GM19043 (cell line): ENCODE results near the gene ACOX1.
A peak's percentile ranks its signal among the peaks of the same experiment; 100 is the strongest.

Source experiments
- ATAC-seq: cut with Tn5 transposase; IDR thresholded peaks from one replicate; pipeline ENCODE4 v1.9.1; 2021; ENCODE audit warnings: low read depth; ENCODE audit not compliant: unreplicated experiment

ACOX1 gene

GRCh38 chr17:75913537-75914210 lies 65.3 kb downstream of the ACOX1 start:
- ATAC-seq: no peak

DNA sequence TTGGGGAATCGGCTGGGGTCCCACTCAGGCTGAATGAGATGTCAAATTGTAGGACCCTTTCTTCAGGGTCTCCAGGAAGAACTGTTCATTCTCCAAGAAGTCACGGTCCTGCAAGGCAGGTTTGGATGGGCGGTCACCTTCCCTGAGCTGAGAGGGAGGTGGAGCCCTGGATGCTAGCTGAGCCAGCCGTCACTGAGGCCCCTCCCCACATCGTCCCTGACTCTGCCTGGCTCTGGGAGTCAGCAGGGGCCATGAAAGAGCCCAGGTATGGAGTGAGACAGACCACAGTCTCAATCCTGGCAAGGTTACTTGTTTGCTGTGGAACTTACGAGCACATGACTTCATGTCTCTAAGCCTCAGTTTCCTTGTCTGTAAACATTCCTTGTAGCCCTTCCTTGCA lies 68.3 kb downstream of the ACOX1 start:
- no peak for ATAC-seq

- no peak for ATAC-seq
Measured at GRCh38 chr17:75909812-75910274, 69.1 kb downstream of the ACOX1 start.

DNA sequence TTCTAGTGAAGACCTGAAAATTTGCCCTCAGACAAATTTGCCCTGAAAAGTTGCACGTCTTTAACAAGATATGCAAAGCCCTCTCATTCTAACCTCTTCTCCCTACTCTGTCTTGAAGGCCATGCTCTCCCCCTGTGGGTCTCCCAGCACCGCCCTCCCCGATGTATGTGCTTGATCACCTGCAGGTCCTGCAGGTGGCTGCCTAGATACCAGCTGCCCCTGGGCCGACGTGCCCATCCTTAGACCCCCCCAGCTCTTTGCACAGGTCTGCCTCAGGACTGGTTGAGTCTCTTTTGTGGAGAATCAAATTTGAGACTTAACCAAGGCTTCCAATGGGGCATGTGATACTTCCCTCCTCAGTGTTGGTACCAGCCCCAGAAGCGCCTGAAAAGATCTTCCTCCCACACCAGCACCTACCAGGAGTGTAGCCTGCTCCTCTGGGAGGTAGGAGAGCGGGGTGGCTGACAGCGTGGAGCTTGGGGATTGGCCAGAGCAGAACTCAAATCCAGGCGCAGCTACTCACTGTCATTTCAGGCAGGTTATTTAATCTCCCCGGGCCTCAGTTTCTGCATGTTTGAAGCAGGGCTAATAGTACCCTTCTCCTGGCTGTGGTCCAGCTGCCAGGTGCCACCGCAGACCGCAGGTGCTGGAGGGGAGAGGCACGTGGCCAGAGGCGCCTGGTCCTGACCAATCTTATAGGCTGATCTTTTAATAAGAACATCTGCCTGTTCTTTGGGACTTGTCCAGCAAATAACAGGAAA lies 69.7 kb downstream of the ACOX1 start:
- ATAC-seq: no peak

- no peak for ATAC-seq
Measured at GRCh38 chr17:75908201-75908600, 70.8 kb downstream of the ACOX1 start.

DNA sequence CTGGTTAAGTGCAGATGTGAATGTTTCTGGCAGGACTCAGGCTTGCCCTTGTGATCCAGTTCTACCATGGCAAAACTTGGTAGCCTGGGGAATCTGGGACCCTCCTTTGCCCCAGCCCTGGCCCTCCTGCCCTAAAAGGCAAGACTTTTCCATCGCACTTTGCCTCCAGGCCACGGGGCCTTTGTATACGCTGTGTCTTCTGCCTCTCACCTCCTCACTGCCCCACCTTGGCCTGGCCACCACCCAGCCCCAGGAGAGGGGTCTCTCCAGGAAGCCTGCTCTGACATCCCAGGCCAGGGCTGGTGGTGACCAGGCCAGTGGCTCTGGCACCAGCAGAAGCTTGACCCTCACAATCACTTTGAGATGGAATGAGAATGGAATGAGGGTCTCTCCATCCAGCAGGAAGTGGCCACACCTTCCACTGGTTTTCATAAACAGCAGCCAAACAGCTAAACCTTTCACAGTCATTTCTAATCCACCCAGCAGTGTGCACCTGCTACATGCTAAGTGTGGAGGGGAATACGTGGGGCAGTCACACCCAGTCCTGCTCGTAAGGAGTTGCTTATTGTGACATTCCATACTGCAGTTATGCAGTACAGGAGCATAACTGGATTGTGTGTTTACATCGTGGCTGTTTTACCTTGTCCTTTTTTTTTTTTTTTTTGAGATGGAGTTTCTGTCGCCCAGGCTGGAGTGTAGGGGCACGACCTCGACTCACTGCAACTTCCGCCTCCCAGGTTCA lies 72.7 kb downstream of the ACOX1 start:
- no peak for ATAC-seq

DNA sequence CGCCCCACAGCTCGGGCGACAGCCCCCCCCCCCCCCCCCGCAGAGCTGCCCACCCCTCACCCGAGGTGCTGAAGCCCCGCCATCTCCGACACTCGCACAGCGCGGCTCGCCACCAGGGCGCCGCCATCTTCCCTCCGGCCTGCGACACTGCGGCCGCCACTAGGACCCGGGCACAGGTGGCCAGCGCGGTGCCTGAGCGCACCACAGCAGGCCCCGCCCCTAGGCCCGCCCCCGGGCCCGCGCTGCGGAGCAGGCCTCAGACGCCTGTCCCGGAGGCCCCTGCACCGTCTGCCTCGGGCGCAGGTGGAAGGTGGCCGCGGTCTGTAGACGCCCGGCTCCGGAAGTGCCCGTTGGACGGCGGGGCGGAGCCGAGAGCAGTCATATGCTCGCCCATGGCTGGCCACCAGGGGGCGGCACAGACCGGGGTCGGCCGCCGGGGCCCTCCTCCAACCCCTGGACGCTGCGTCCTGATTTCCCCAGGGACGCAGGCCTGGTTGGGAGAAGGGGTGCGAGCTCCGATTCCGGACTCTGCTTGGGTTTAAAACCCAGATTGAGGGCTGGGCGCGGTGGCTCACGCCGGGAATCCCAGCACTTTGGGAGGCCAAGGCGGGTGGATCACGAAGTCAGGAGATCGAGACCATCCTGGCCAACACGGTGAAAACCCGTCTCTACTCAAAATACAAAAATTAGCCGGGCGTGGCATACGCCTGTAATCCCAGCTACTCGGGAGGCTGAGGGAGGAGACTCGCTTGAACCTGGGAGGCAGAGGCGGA lies 74.0 kb downstream of the ACOX1 start, which contains the start of gene MRPL38:
Gene MRPL38 (minus strand): TSS at position 136 of the 773 bp plus-strand sequence. CDS start 9 bp downstream, at position 127.
- ATAC-seq: peak; percentile 99

DNA sequence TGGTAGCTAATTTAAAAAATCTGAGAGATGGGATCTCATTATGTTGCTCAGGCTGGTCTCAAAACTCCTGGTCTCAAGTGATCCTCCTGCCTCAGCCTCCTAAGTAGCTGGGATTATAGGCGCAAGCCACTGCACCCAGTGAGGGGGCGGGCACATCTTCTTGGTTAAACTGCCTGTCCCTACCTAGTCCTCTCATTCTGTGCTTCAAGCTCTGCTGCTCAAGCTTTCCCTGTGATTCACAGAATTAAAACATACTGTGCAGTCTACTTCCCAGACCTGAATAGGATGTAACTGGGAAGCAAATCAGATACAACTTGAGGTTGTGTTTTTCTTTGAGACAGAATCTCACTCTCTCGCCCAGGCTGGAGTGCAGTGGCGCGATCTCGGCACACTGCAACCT lies 76.6 kb downstream of the ACOX1 start:
- no peak for ATAC-seq

DNA sequence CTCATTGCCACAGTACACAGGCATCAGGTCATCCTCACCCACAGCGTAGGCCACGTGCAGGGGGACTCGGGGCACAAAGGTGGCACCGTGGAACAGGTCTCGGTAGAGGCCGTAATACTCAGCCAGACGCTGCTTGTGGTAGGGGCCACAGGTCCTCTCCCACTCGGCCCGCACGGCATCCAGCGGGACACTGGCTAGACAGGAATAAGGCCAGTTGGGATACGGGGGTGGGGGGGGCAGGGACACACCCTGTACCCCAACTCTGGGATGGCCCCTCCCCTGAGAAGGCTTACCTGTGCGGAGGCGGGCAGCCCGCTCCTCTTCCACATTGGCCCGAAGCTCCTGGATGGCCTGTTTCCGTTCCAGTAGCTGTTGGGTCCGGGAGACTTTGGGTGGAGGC lies 77.2 kb downstream of the ACOX1 start:
- no peak for ATAC-seq

GRCh38 chr17:75900691-75901533 lies 78.1 kb downstream of the ACOX1 start:
- no peak for ATAC-seq

- ATAC-seq: no peak
Measured at GRCh38 chr17:75899767-75900468, 79.0 kb downstream of the ACOX1 start.

GRCh38 chr17:75899353-75899752 lies 79.6 kb downstream of the ACOX1 start:
- no peak for ATAC-seq

- no peak for ATAC-seq
Measured at GRCh38 chr17:75898791-75899190, 80.2 kb downstream of the ACOX1 start.

DNA sequence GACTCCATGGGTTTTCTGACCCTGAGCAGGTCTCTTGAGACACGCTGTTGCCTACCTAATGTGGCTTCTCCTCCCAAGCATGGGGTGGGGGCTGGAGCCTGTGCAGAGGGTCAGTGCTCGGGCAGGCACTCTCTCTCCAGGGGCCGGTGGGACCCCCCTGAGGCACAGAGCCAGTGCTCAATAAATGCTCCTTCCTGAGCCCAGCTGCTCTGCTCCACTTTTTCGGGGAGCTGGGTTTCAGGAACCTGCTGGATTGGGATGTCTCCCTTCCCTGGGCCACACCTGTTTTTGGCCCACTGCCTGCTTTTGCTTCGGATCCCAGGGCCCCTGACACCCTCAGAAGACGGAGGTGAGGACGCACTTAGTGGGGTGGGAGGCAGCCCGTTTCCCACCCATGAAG lies 80.9 kb downstream of the ACOX1 start:
- ATAC-seq: no peak

GRCh38 chr17:75897160-75898019 lies 81.6 kb downstream of the ACOX1 start:
- no peak for ATAC-seq

DNA sequence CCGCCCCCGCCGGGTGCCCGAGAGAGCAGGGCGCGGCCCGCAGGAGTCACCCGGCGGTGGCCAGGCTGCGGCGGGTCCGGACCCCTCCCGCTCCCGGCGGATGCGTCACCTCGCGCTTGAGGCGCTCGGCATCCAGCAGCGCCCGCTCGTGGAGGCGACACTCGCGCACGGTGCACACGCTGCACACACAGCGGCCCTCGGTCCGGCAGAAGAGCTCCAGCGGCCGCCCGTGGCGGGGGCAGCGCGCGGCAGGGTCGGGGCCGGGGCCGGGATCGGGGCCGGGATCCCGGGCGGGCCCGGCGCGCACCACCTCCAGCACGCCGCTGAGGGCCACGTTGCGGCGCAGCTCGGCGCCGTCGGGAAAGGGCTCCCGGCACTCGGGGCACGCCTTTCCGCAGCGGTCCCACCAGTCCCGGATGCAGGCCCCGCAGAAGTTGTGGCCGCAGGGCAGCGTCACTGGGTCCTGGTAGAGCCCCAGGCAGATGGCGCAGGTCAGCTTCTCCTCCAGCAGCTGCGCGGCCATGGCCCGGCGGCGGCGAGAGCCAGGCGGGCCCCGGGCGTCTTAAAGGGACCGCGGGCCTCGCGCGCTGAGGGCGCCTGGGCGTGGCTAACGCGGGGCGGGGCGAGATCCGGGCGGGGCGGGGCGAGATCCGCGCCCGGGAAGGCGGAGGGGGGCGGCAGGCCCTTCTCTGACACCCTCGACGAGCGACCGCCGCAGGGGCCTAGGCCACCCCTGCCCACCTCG lies 82.4 kb downstream of the ACOX1 start, which contains the start of gene TRIM65:
Gene TRIM65 (minus strand): TSS at position 537 of the 745 bp plus-strand sequence. CDS start 14 bp downstream, at position 523.
- peak; percentile 48 for ATAC-seq
